Activated T-cell treated with anti-CD3 and anti-CD28 coated beads, Interleukin-2, amount 50 U/mL, for 24 hours (primary cell): ENCODE data around the gene ATP5F1D.

ENCODE experiments used
- DNase-seq: peaks from one replicate; pipeline ENCODE4 v3.0.0-alpha.2; 2020
- H3K27ac Mint-ChIP-seq: 2 replicates; pipeline ENCODE4 v1.8.0; 2020; ENCODE audit warnings: mild to moderate bottlenecking, mixed read lengths
- H3K27me3 Mint-ChIP-seq: 2 replicates; pipeline ENCODE4 v1.8.0; 2020; ENCODE audit warnings: mixed read lengths
- H3K36me3 Mint-ChIP-seq: 2 replicates; pipeline ENCODE4 v1.8.0; 2020; ENCODE audit warnings: low read depth, mixed read lengths
- H3K4me1 Mint-ChIP-seq: 2 replicates; pipeline ENCODE4 v1.8.0; 2020; ENCODE audit warnings: low read depth, mixed read lengths
- H3K4me3 Mint-ChIP-seq: 2 replicates; pipeline ENCODE4 v1.8.0; 2020; ENCODE audit warnings: mild to moderate bottlenecking, moderate library complexity, mixed read lengths
- H3K9me3 Mint-ChIP-seq: 2 replicates; pipeline ENCODE4 v1.8.0; 2020; ENCODE audit warnings: mixed read lengths

ATP5F1D gene

DNA sequence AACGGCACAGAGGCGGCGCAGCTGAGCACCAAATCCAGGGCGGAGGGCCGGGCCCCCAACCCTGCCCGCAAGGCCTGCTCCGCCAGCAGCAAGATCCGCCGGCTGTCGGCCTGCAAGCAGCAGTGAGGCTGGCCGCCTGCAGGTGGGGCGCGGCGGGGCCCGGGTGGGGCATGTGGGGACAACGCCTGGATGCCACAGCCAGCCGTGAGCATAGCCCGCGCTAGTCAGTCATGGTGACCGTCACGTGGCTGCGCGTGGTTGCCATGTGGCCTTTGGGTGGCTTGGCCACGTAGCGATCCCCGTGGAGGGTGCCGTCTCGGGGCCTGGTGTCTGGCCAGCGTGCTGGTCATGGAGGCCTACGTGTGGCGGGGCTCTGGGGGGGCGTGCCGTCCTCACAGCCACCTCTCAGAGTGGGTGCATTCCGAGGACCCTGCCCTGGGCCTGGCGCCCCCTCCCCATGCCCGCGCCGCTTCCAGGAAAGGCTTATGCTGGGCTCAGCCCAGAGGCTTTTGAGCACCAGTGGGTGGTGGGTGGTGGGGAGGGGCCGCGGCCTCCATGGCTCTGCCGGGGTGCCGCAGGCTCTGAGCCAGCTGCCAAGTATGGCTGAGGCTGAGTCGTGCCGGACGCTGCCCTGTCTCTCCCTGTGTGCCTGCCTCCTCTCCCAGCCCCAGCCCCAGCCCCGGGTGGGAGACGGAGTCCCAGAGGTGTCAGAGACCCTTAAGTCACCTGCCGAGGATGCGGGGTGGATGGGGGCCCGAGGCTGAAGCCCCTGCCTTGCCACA lies 14.8 kb upstream of the ATP5F1D start:
- Mint-ChIP-seq H3K27me3 (no peaks in the 10 kb centered on the region), H3K36me3 (peaks cover 18% of the 10 kb centered on the region), H3K27ac (no peak overlapping the region), H3K9me3 (no peaks in the 10 kb centered on the region), H3K4me1 (no peaks in the 10 kb centered on the region), H3K4me3 (no peak overlapping the region)
- no peak for DNase-seq

DNA sequence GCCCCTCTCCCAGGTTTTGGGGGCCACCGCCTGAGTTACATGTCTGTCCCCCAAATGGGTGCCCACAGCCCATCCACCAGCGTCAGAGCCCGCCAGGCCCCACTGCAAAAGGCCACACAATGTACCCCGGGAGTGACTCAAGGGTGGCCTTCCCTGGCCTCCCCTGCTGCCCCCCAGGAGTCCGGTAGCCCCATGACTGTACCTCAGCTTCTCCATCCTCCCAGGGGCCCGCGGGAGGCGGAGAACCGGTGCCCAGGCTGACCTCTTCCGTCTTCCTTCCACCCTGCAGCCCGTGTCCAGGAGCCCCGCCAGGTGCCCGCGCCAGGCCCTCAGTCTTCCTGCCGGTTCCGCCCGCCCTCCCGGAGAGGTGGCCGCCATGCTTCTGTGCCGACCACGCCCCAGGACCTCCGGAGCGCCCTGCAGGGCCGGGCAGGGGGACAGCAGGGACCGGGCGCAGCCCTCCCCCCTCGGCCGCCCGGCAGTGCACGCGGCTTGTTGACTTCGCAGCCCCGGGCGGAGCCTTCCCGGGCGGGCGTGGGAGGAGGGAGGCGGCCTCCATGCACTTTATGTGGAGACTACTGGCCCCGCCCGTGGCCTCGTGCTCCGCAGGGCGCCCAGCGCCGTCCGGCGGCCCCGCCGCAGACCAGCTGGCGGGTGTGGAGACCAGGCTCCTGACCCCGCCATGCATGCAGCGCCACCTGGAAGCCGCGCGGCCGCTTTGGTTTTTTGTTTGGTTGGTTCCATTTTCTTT lies 14.1 kb upstream of the ATP5F1D start:
- H3K4me3 Mint-ChIP-seq, result no peak overlapping the region
- no peaks in the 10 kb centered on the region for H3K27me3 Mint-ChIP-seq
- H3K36me3 Mint-ChIP-seq, result peaks cover 18% of the 10 kb centered on the region
- peaks cover 3% of the 10 kb centered on the region for H3K4me1 Mint-ChIP-seq
- no peak for DNase-seq
- H3K27ac Mint-ChIP-seq, result no peak overlapping the region
- no peaks in the 10 kb centered on the region for H3K9me3 Mint-ChIP-seq

- DNase-seq, result no peak
- Mint-ChIP-seq H3K9me3 (no peaks in the 10 kb centered on the region), H3K36me3 (peaks cover 13% of the 10 kb centered on the region), H3K4me3 (no peak overlapping the region), H3K27me3 (no peaks in the 10 kb centered on the region), H3K4me1 (peaks cover 3% of the 10 kb centered on the region), H3K27ac (no peak overlapping the region)
Observed at GRCh38 chr19:1228161-1228957, 13.2 kb upstream of the ATP5F1D start.

GRCh38 chr19:1229056-1229923 lies 12.3 kb upstream of the ATP5F1D start:
- Mint-ChIP-seq H3K9me3 (no peaks in the 10 kb centered on the region), H3K4me1 (peaks cover 3% of the 10 kb centered on the region), H3K36me3 (peaks cover 9% of the 10 kb centered on the region), H3K27me3 (no peaks in the 10 kb centered on the region), H3K4me3 (no peak overlapping the region), H3K27ac (no peak overlapping the region)
- no peak for DNase-seq

DNA sequence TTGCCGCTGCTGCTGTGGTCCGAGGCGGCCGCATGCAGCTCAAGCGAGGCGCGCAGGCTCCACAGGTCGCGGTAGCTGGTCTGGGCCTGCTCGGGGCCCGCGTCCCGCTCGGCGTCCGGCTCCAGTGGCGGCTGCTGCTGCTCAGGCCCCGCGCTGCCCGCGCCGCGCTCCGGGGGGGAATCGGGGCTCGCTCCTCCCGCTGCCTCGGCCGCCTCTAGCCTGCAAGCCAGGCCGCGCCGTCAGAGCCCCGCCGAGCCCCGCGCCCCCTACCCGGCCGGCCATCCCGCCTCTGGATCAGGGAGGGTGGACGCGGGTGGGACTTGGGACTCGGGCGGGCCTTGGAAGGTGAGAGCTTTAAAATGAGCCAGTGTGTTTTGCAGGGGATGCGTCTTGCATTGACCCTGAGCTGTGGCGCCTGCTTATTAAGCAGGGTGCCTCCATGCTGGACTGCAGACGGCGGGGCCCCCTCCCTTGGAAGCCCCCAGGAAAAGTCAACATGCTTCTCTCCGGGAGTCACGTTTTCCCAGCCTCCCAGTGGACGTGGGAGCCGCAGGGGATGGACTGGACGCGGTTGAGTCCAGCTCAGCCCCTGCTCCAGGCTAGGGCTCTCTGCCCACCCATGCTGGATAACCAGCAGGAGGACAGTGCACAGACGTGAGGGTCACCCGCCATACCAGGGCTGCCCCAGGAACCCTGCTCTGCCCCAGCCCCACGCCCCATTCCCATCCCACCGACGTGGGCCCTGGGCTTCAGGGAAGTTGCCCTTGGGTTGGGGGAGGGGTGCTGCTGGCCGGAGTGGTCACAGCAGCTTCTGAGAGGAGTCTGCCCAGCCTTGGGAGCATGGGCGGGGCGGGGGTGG lies 11.4 kb upstream of the ATP5F1D start:
- DNase-seq, result no peak
- H3K9me3 Mint-ChIP-seq, result no peaks in the 10 kb centered on the region
- H3K27ac Mint-ChIP-seq, result no peak overlapping the region
- H3K27me3 Mint-ChIP-seq, result no peaks in the 10 kb centered on the region
- H3K4me1 Mint-ChIP-seq, result peaks cover 3% of the 10 kb centered on the region
- H3K36me3 Mint-ChIP-seq, result peaks cover 9% of the 10 kb centered on the region
- no peak overlapping the region for H3K4me3 Mint-ChIP-seq

DNA sequence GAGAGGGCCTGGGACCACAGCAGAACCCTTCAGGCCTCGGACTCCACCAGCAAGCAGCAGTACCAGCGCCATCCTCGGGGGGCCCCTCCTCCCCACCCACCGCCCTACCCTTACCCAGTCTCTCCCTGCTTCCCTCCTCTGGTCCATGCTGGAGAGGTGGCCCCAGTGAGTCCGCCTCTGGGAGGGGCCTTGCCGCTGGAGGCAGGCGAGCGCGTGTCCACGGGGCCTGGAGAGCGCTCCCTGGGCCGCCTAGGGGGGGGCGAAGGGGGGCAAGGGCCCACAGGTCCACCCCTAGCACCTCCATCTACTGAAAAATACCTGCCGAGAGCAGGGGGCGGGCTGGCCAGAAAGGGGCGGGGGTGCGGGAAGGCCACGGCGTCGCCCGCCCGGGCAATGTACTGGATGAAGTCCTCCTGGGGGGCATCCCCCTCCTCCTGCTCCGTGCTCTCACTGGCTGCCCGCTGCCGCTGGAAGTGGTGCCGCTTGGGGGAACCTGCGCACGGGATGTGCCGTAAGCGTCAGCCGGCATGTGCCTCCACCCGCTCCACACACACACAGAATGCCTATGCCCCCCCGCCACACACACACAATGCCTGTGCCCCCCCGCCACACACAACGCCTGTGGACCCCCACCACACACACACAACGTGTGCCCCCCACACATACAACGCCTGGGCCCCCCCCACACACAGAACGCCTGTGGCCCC lies 10.6 kb upstream of the ATP5F1D start:
- Mint-ChIP-seq H3K9me3 (no peaks in the 10 kb centered on the region), H3K36me3 (peaks cover 9% of the 10 kb centered on the region), H3K4me1 (peaks cover 3% of the 10 kb centered on the region), H3K4me3 (no peak overlapping the region), H3K27me3 (no peaks in the 10 kb centered on the region), H3K27ac (no peak overlapping the region)
- DNase-seq, result no peak

DNA sequence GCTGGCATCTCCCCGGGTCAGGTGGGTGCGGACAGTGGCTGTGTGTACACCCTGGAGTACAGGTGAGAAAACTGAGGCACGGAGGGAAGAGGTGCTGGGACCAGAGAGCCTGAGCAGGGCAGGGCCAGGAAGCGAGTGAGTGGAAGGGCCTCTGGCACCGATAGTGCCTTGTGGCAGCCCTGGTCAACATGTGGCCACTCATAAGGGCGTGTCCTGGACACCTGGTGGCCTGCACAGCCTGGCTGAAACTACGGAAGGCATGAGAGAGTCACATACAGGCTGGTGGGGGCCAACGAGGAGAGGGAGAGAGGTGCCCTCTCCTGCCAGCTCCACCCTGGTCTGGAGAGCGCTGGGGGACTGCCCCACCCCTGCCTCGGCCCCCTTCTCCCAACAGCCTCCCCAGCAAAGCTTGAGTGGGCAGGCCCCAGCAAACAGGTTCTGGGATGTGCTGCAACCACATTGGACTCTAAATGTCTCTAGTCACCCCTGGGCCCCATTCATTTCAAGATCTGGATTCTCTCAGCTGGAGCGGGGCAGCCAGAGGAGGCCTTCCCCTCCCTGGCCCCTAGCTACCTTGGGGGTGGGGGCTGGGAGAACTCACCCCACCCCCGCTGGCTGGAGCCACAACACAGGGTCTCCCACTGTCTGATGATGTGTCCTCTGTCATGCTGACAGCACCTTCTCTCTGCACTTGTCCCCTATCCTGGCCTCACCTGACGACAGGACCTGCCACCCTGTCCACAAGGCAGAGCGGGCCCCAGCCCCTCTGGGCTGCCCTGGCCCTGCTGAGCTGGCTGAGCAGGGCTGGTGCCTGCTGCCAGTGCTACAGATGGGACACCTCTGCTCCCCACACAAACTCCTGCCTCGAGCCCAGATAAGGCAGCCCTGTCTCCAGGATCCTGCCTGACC lies 9.6 kb upstream of the ATP5F1D start:
- no peak for DNase-seq
- H3K27ac Mint-ChIP-seq, result peak overlapping the region; percentile 61
- H3K36me3 Mint-ChIP-seq, result peaks cover 8% of the 10 kb centered on the region
- H3K27me3 Mint-ChIP-seq, result no peaks in the 10 kb centered on the region
- peaks cover 3% of the 10 kb centered on the region for H3K4me1 Mint-ChIP-seq
- no peak overlapping the region for H3K4me3 Mint-ChIP-seq
- H3K9me3 Mint-ChIP-seq, result no peaks in the 10 kb centered on the region

- peaks cover 3% of the 10 kb centered on the region for H3K4me1 Mint-ChIP-seq
Observed at GRCh38 chr19:1232652-1233072, 8.9 kb upstream of the ATP5F1D start.

GRCh38 chr19:1233115-1233667 lies 8.4 kb upstream of the ATP5F1D start:
- Mint-ChIP-seq H3K4me3 (no peak overlapping the region), H3K36me3 (peaks cover 1% of the 10 kb centered on the region), H3K4me1 (peaks cover 4% of the 10 kb centered on the region), H3K27me3 (peaks cover under 1% of the 10 kb centered on the region), H3K9me3 (no peaks in the 10 kb centered on the region), H3K27ac (no peak overlapping the region)
- no peak for DNase-seq

More at GRCh38 chr19:1232652-1233072, 8.9 kb upstream of the ATP5F1D start:
- DNase-seq, result no peak
- Mint-ChIP-seq H3K36me3 (peaks cover 4% of the 10 kb centered on the region), H3K4me3 (no peak overlapping the region), H3K9me3 (no peaks in the 10 kb centered on the region), H3K27ac (no peak overlapping the region), H3K27me3 (no peaks in the 10 kb centered on the region)

GRCh38 chr19:1234051-1234954 lies 7.2 kb upstream of the ATP5F1D start:
- no peak for DNase-seq
- Mint-ChIP-seq H3K9me3 (no peaks in the 10 kb centered on the region), H3K4me3 (no peak overlapping the region), H3K27me3 (peaks cover 12% of the 10 kb centered on the region), H3K4me1 (peaks cover 15% of the 10 kb centered on the region), H3K27ac (no peak overlapping the region), H3K36me3 (no peaks in the 10 kb centered on the region)

DNA sequence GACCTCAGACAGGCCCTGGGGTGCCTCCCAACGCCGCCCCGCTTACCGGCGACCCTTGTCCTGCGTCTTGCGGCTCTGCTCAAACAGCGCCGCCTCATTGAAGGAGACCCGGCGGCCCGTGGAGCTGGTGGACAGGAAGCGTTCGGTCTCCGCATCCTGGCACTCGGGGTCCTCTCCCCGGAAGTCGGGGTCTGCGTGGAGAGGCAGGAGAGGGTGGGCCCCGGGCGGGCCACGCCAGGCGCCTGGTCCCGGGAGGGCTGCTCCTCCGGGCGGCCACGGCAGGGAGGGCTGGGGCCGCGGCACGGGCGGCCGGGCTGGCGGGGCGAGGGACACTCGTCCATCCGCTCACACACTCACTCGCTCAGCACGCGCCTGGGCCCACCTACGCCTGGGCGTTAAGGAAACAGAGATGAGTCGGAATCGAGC lies 6.6 kb upstream of the ATP5F1D start:
- Mint-ChIP-seq H3K36me3 (no peaks in the 10 kb centered on the region), H3K4me3 (no peak overlapping the region), H3K4me1 (peaks cover 21% of the 10 kb centered on the region), H3K9me3 (no peaks in the 10 kb centered on the region), H3K27me3 (peaks cover 14% of the 10 kb centered on the region), H3K27ac (no peak overlapping the region)
- no peak for DNase-seq
